HEK293 (cell line): ENCODE measurements around the gene ZBTB38.

Experiments used
- CTCF ChIA-PET: fragments of 350-600 bp; formaldehyde crosslinking; extraction: SDS; loops from one replicate; lab custom pipeline; 2021; ENCODE audit warnings: antibody characterized with exemption; lab: Yijun Ruan, JAX
- POLR2A ChIA-PET: fragments of 300-600 bp; formaldehyde crosslinking; extraction: SDS; loops from one replicate; lab custom pipeline; 2020; ENCODE audit warnings: antibody characterized with exemption, inconsistent platforms; lab: Yijun Ruan, JAX
- H3K27ac ChIP-seq: fragments of 200-500 bp; sonication (Bioruptor generic); 2 replicates; pipeline ENCODE4 v1.5.1; 2014; ENCODE audit warnings: low read depth, low read length, control low read depth, inconsistent platforms; ENCODE audit errors: extremely low read depth
- H3K36me3 ChIP-seq, 2 experiments: fragments of 200-500 bp in 1 of 2; sonication (Bioruptor generic) in 1 of 2; 1 replicate in 1 of 2; 2 replicates in 1 of 2; pipeline ENCODE4 v1.5.1; 2014 to 2017; ENCODE audit warnings: inconsistent platforms in 2 of 2, low read length in 2 of 2; ENCODE audit not compliant: control insufficient read depth in 2 of 2, insufficient read depth in 1 of 2
- H3K4me1 ChIP-seq: fragments of 200-500 bp; sonication (Bioruptor generic); 2 replicates; pipeline ENCODE4 v1.5.1; 2014; ENCODE audit warnings: mild to moderate bottlenecking, low read length, inconsistent platforms; ENCODE audit not compliant: control insufficient read depth, insufficient read depth
- H3K4me3 ChIP-seq: 2 replicates; pipeline ENCODE4 v1.5.1; 2011; ENCODE audit warnings: low read depth, mild to moderate bottlenecking, control low read depth, low read length, moderate library complexity
- H3K9me3 ChIP-seq: fragments of 200-500 bp; sonication (Bioruptor generic); 2 replicates; pipeline ENCODE4 v1.5.1; 2014; ENCODE audit warnings: low read depth, low read length, inconsistent platforms; ENCODE audit not compliant: control insufficient read depth, insufficient read depth
- BCL11A ChIP-seq: fragments of 450-650 bp; formaldehyde crosslinking; IDR thresholded peaks from 2 replicates; pipeline ENCODE4 v1.5.1; 2016; ENCODE audit warnings: low read depth, missing biosample characterization, missing genetic modification characterization
- FEZF1 ChIP-seq: fragments of 450-650 bp; formaldehyde crosslinking; IDR thresholded peaks from 2 replicates; pipeline ENCODE4 v1.5.1; 2016; ENCODE audit warnings: missing biosample characterization, missing genetic modification characterization
- GLI2 ChIP-seq: fragments of 450-650 bp; formaldehyde crosslinking; IDR thresholded peaks from 2 replicates; pipeline ENCODE4; 2017; ENCODE audit warnings: missing biosample characterization, missing genetic modification characterization, low read depth, borderline replicate concordance
- MEIS1 ChIP-seq: sonication (generic); formaldehyde crosslinking; IDR thresholded peaks from 2 replicates; pipeline ENCODE4 v1.8.1; 2022; ENCODE audit warnings: missing genetic modification reagents, mild to moderate bottlenecking, borderline replicate concordance
- OSR2 ChIP-seq: fragments of 450-650 bp; formaldehyde crosslinking; IDR thresholded peaks from 2 replicates; pipeline ENCODE4 v1.5.1; 2016; ENCODE audit warnings: missing biosample characterization, missing genetic modification characterization
- PRDM1 ChIP-seq: fragments of 450-650 bp; formaldehyde crosslinking; IDR thresholded peaks from 2 replicates; pipeline ENCODE4; 2016; ENCODE audit warnings: missing biosample characterization, missing genetic modification characterization
- SP3 ChIP-seq: fragments of 450-650 bp; formaldehyde crosslinking; IDR thresholded peaks from 2 replicates; pipeline ENCODE4 v1.5.1; 2016; ENCODE audit warnings: missing biosample characterization, missing genetic modification characterization
- TCF7L2 ChIP-seq: IDR thresholded peaks from 2 replicates; pipeline ENCODE4 v1.6.1; 2011; ENCODE audit warnings: low read depth, mild to moderate bottlenecking, inconsistent platforms, low read length, moderate library complexity, borderline replicate concordance
- TRIM28 ChIP-seq: IDR thresholded peaks from 2 replicates; pipeline ENCODE4 v1.6.1; 2011; ENCODE audit warnings: low read length, control low read depth, borderline replicate concordance
- ZFP3 ChIP-seq: fragments of 450-650 bp; formaldehyde crosslinking; IDR thresholded peaks from 2 replicates; pipeline ENCODE4 v1.5.1; 2016; ENCODE audit warnings: low read depth, missing biosample characterization, missing genetic modification characterization
- ZIC2 ChIP-seq: fragments of 450-650 bp; formaldehyde crosslinking; IDR thresholded peaks from 2 replicates; pipeline ENCODE4 v1.5.1; 2016; ENCODE audit warnings: missing biosample characterization, missing genetic modification characterization
- ZNF140 ChIP-seq: fragments of 450-650 bp; formaldehyde crosslinking; IDR thresholded peaks from 2 replicates; pipeline ENCODE4 v1.5.1; 2016; ENCODE audit warnings: missing biosample characterization, missing genetic modification characterization
- ZNF146 ChIP-seq: fragments of 450-650 bp; formaldehyde crosslinking; IDR thresholded peaks from 2 replicates; pipeline ENCODE4 v1.5.1; 2016; ENCODE audit warnings: missing biosample characterization, missing genetic modification characterization
- ZNF157 ChIP-seq: fragments of 450-650 bp; formaldehyde crosslinking; IDR thresholded peaks from 2 replicates; pipeline ENCODE4 v1.5.1; 2016; ENCODE audit warnings: missing biosample characterization, missing genetic modification characterization
- ZNF169 ChIP-seq: fragments of 450-650 bp; formaldehyde crosslinking; IDR thresholded peaks from 2 replicates; pipeline ENCODE4 v1.5.1; 2016; ENCODE audit warnings: missing biosample characterization, missing genetic modification characterization
- ZNF223 ChIP-seq: fragments of 450-650 bp; formaldehyde crosslinking; IDR thresholded peaks from 2 replicates; pipeline ENCODE4 v1.5.1; 2016; ENCODE audit warnings: missing biosample characterization, missing genetic modification characterization
- ZNF394 ChIP-seq: fragments of 450-650 bp; formaldehyde crosslinking; IDR thresholded peaks from 2 replicates; pipeline ENCODE4 v1.5.1; 2016; ENCODE audit warnings: missing biosample characterization, missing genetic modification characterization, mild to moderate bottlenecking, moderate library complexity, borderline replicate concordance
- ZNF510 ChIP-seq: fragments of 450-650 bp; formaldehyde crosslinking; IDR thresholded peaks from 2 replicates; pipeline ENCODE4 v1.5.1; 2018; ENCODE audit warnings: mild to moderate bottlenecking, missing genetic modification characterization, missing biosample characterization; ENCODE audit not compliant: insufficient replicate concordance
- ZNF555 ChIP-seq: fragments of 450-650 bp; formaldehyde crosslinking; conservative IDR thresholded peaks from 2 replicates; pipeline ENCODE4 v1.5.1; 2017; ENCODE audit warnings: missing biosample characterization, mild to moderate bottlenecking, missing genetic modification characterization, inconsistent platforms
- ZNF558 ChIP-seq: fragments of 450-650 bp; formaldehyde crosslinking; IDR thresholded peaks from 2 replicates; pipeline ENCODE4 v1.5.1; 2016; ENCODE audit warnings: missing biosample characterization, missing genetic modification characterization
- ZNF658 ChIP-seq: fragments of 450-650 bp; formaldehyde crosslinking; IDR thresholded peaks from 2 replicates; pipeline ENCODE4; 2016; ENCODE audit warnings: missing biosample characterization, missing genetic modification characterization
- ZNF76 ChIP-seq: fragments of 450-650 bp; formaldehyde crosslinking; IDR thresholded peaks from 2 replicates; pipeline ENCODE4; 2016; ENCODE audit warnings: low read depth, missing biosample characterization, missing genetic modification characterization, borderline replicate concordance
- ZNF791 ChIP-seq: fragments of 450-650 bp; formaldehyde crosslinking; IDR thresholded peaks from 2 replicates; pipeline ENCODE4 v1.5.1; 2016; ENCODE audit warnings: missing biosample characterization, missing genetic modification characterization
- ZNF792 ChIP-seq: fragments of 450-650 bp; formaldehyde crosslinking; IDR thresholded peaks from 2 replicates; pipeline ENCODE4 v1.5.1; 2016; ENCODE audit warnings: missing biosample characterization, missing genetic modification characterization
- ZNF830 ChIP-seq: fragments of 450-650 bp; IDR thresholded peaks from 2 replicates; pipeline ENCODE4 v1.5.0; 2018; ENCODE audit warnings: missing biosample characterization, missing genetic modification characterization, low read depth, mild to moderate bottlenecking, moderate library complexity
- TF ChIP-seq, protein P1 (sequence below): fragments of 450-650 bp; formaldehyde crosslinking; IDR thresholded peaks from 2 replicates; pipeline ENCODE4 v1.5.1; 2017; ENCODE audit warnings: missing biosample characterization, mild to moderate bottlenecking, missing genetic modification characterization, moderate library complexity
- TF ChIP-seq, protein P2 (sequence below): fragments of 450-650 bp; formaldehyde crosslinking; IDR thresholded peaks from 2 replicates; pipeline ENCODE4 v1.5.1; 2016; ENCODE audit warnings: missing biosample characterization, missing genetic modification characterization
- TF ChIP-seq, protein P3 (sequence below): fragments of 450-650 bp; formaldehyde crosslinking; IDR thresholded peaks from 2 replicates; pipeline ENCODE4; 2016; ENCODE audit warnings: missing biosample characterization, missing genetic modification characterization
- TF ChIP-seq, protein P4 (sequence below): fragments of 450-650 bp; formaldehyde crosslinking; IDR thresholded peaks from 2 replicates; pipeline ENCODE4 v1.5.1; 2016; ENCODE audit warnings: missing biosample characterization, missing genetic modification characterization

Gene ZBTB38

DNA sequence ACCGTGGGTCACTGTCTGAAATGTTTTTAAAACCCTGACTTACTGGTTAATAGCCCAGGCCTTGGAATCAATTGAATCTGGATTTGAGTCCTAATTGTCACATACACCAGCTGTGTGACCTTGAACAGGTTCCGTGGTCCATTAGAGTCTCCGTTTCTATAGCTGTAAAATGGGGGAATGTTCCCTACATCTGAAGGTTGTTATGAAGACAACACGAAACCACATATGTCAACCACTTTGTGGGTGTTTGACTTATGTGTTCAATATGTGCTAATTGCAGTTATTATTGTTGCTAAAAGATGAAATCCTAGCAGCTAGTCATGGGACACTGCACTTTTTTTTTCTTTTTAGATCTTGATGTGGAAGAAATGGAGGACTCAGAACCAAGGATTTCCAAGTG lies 35.3 kb downstream of the ZBTB38 start:
- POLR2A ChIA-PET: no interaction called here
- H3K27ac ChIP-seq: no peak overlapping the region
- H3K4me1 ChIP-seq: peaks cover 5% of the 10 kb centered on the region; the same call in 1 of the 2 replicates
- no peak overlapping the region for H3K4me3 ChIP-seq
- TF ChIP-seq ZNF555 (tag by site-specific recombination): no peak
- TF ChIP-seq PRDM1 (tag by site-specific recombination): no peak
- TF ChIP-seq TRIM28: no peak
- no peak for TF ChIP-seq ZNF394
- no peak for TF ChIP-seq ZNF223
- no peak for TF ChIP-seq FEZF1 (tag by site-specific recombination)
- TF ChIP-seq ZNF157 (tag by site-specific recombination): no peak
- TF ChIP-seq ZNF791 (tag by site-specific recombination): no peak
- TF ChIP-seq OSR2 (tag by site-specific recombination): no peak
- no peaks in the 10 kb centered on the region for H3K9me3 ChIP-seq
- CTCF ChIA-PET: interaction anchor here (0.6 to 1.2 kb wide), 3 partner anchors 9 to 155 kb away, joined by 3 to 4 read pairs (median 4); no protein-coding TSS in a partner anchor
- H3K36me3 ChIP-seq: peaks cover 0 to 29% of the 10 kb centered on the region in 2 experiments; a peak in 1 of 3 replicates

DNA sequence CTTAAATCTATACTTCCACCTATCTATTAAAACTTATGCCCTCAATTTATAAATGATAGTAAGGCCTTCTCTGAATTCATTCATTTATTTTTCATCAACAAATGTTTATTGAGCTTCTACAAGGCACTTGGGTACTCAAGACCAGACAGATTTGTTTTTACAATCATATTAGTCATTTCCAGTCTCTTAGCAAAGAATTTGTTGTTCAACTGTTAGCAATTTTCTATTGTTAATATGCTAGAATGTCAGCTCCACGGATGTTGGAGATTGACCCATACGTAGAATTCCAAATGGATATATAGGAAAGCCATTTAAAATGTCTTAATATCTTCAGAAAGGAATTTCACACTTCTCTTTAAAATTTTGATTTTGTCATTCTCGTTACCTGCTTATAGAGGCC lies 36.7 kb downstream of the ZBTB38 start:
- ChIA-PET POLR2A (no interaction called here), CTCF (no interaction called here)
- no peak overlapping the region for H3K27ac ChIP-seq
- peaks cover 0 to 29% of the 10 kb centered on the region in 2 experiments; a peak in 1 of 3 replicates for H3K36me3 ChIP-seq
- no peaks in the 10 kb centered on the region for H3K9me3 ChIP-seq
- H3K4me1 ChIP-seq: peaks cover 4% of the 10 kb centered on the region
- TF ChIP-seq ZNF76 (tag by site-specific recombination) (no peak), ZNF169 (tag by site-specific recombination) (no peak), GLI2 (tag by site-specific recombination) (no peak), ZNF792 (tag by site-specific recombination) (no peak), BCL11A (tag by site-specific recombination) (no peak), ZIC2 (tag by site-specific recombination) (no peak), TCF7L2 (no peak), ZNF658 (tag by site-specific recombination) (no peak)
- TF ChIP-seq, protein P1, sequence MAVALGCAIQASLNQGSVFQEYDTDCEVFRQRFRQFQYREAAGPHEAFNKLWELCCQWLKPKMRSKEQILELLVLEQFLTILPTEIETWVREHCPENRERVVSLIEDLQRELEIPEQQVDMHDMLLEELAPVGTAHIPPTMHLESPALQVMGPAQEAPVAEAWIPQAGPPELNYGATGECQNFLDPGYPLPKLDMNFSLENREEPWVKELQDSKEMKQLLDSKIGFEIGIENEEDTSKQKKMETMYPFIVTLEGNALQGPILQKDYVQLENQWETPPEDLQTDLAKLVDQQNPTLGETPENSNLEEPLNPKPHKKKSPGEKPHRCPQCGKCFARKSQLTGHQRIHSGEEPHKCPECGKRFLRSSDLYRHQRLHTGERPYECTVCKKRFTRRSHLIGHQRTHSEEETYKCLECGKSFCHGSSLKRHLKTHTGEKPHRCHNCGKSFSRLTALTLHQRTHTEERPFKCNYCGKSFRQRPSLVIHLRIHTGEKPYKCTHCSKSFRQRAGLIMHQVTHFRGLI (tag by site-specific recombination): no peak
- TF ChIP-seq, protein P2, sequence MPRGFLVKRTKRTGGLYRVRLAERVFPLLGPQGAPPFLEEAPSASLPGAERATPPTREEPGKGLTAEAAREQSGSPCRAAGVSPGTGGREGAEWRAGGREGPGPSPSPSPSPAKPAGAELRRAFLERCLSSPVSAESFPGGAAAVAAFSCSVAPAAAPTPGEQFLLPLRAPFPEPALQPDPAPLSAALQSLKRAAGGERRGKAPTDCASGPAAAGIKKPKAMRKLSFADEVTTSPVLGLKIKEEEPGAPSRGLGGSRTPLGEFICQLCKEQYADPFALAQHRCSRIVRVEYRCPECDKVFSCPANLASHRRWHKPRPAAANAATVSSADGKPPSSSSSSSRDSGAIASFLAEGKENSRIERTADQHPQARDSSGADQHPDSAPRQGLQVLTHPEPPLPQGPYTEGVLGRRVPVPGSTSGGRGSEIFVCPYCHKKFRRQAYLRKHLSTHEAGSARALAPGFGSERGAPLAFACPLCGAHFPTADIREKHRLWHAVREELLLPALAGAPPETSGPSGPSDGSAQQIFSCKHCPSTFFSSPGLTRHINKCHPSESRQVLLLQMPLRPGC (tag by site-specific recombination): no peak
- TF ChIP-seq, protein P3, sequence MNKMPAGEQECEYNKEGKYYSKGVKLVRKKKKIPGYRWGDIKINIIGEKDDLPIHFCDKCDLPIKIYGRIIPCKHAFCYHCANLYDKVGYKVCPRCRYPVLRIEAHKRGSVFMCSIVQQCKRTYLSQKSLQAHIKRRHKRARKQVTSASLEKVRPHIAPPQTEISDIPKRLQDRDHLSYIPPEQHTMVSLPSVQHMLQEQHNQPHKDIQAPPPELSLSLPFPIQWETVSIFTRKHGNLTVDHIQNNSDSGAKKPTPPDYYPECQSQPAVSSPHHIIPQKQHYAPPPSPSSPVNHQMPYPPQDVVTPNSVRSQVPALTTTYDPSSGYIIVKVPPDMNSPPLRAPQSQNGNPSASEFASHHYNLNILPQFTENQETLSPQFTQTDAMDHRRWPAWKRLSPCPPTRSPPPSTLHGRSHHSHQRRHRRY (tag by site-specific recombination): no peak
- H3K4me3 ChIP-seq: no peak overlapping the region

DNA sequence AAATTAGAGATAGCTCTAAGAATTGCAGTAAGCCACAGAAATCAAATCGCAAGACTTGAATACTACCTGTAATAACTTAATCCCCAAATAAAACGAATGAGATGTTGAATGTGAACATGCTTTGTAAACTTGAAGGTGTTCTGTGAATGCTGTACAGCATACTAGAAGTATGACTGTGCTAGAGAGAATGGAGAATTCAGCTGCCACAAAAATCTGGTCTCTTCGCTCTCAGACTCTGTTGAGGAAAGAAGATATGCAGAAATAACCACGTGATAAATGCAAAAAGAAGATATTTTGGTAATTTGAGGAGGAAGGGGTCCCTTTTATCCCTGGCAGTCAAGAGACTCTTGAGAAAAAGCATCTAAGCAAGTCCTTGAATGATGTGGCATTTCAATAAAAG lies 37.3 kb downstream of the ZBTB38 start:
- Histone ChIP-seq H3K27ac (no peak overlapping the region), H3K36me3 (peaks cover 0 to 29% of the 10 kb centered on the region in 2 experiments; a peak in 1 of 3 replicates), H3K4me1 (peaks cover 10% of the 10 kb centered on the region), H3K4me3 (no peak overlapping the region), H3K9me3 (no peaks in the 10 kb centered on the region)
- POLR2A ChIA-PET: no interaction called here
- CTCF ChIA-PET: no interaction called here
- TF ChIP-seq ZFP3: no peak
- TF ChIP-seq ZNF558 (tag by site-specific recombination): no peak
- no peak for TF ChIP-seq ZNF140 (tag by site-specific recombination)
- no peak for TF ChIP-seq ZNF510 (tag by site-specific recombination)
- TF ChIP-seq, protein P4, sequence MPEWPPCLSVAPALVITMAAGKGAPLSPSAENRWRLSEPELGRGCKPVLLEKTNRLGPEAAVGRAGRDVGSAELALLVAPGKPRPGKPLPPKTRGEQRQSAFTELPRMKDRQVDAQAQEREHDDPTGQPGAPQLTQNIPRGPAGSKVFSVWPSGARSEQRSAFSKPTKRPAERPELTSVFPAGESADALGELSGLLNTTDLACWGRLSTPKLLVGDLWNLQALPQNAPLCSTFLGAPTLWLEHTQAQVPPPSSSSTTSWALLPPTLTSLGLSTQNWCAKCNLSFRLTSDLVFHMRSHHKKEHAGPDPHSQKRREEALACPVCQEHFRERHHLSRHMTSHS: no peak
- no peak for TF ChIP-seq SP3 (tag by site-specific recombination)
- no peak for TF ChIP-seq ZNF146 (tag by site-specific recombination)
- no peak for TF ChIP-seq MEIS1 (CRISPR knock-in tag)
- no peak for TF ChIP-seq ZNF830 (tag by site-specific recombination)
- TF ChIP-seq TRIM28: no peak
